MCF 10A (cell line): ENCODE measurements around the gene LHCGR. TPM values are rescaled to one million over a fixed set of nuclear protein-coding genes. Genes with fewer than 3 reads are reported as not detected.

ENCODE experiments used
- Bru-seq: library from RNA; stranded (reverse); fragments of 400-500 nt; gene quantifications from one replicate; lab custom pipeline; 2021; lab: Mats Ljungman, UMichigan
- BruChase-seq, 2 experiments: library from RNA; stranded (reverse); fragments of 400-500 nt; gene quantifications; one replicate each; lab custom pipeline; 2021; lab: Mats Ljungman, UMichigan
- BruUV-seq: library from RNA; stranded (reverse); fragments of 400-500 nt; replicated peaks from 2 replicates; lab custom pipeline; 2021; lab: Mats Ljungman, UMichigan
- CTCF ChIA-PET: fragments of 300-600 bp; sonication (Branson Sonifier 250); formaldehyde crosslinking; extraction: SDS; loops from one replicate; lab custom pipeline; 2021; ENCODE audit warnings: antibody characterized with exemption, inconsistent platforms; lab: Yijun Ruan, JAX
- POLR2A ChIA-PET: fragments of 300-600, 350-650 bp; sonication (Branson Sonifier 250); formaldehyde crosslinking; extraction: SDS; loops from one replicate; lab custom pipeline; 2020; ENCODE audit warnings: antibody characterized with exemption, inconsistent platforms; lab: Yijun Ruan, JAX
- DNase-seq: peaks from one replicate; pipeline ENCODE4 v3.0.0-alpha.2; 2018; ENCODE audit not compliant: unreplicated experiment
- H3K27ac Mint-ChIP-seq: one replicate; pipeline ENCODE4 v1.8.0; 2022; ENCODE audit warnings: mild to moderate bottlenecking, low read depth, mixed read lengths; ENCODE audit not compliant: unreplicated experiment
- H3K27me3 Mint-ChIP-seq: one replicate; pipeline ENCODE4 v1.8.0; 2022; ENCODE audit warnings: mixed read lengths; ENCODE audit not compliant: insufficient read depth, unreplicated experiment
- H3K36me3 Mint-ChIP-seq: one replicate; pipeline ENCODE4 v1.8.0; 2022; ENCODE audit warnings: mild to moderate bottlenecking, moderate library complexity, mixed read lengths; ENCODE audit not compliant: insufficient read depth, unreplicated experiment
- H3K4me1 Mint-ChIP-seq: one replicate; pipeline ENCODE4 v1.8.0; 2022; ENCODE audit warnings: mixed read lengths; ENCODE audit not compliant: insufficient read depth, unreplicated experiment
- H3K4me3 Mint-ChIP-seq: one replicate; pipeline ENCODE4 v1.8.0; 2022; ENCODE audit warnings: mild to moderate bottlenecking, moderate library complexity, mixed read lengths; ENCODE audit not compliant: unreplicated experiment
- H3K9me3 Mint-ChIP-seq: one replicate; pipeline ENCODE4 v1.8.0; 2022; ENCODE audit warnings: mixed read lengths; ENCODE audit not compliant: unreplicated experiment
- CTCF ChIP-seq: fragments of 200-600 bp; IDR thresholded peaks from one replicate; pipeline ENCODE4 v1.8.0; 2022; ENCODE audit warnings: antibody characterized with exemption, mild to moderate bottlenecking; ENCODE audit not compliant: unreplicated experiment
- intact Hi-C: fragments of 100-400 bp; cut with micrococcal nuclease; formaldehyde crosslinking; loops from 2 replicates; pipeline ENCODE4 v1.14.1; 2022
- long read RNA-seq: library from polyadenylated mRNA; stranded (forward); transcript quantifications from one replicate; pipeline ENCODE4 v2.0.0, GENCODE V29; 2022
- total RNA-seq: library from RNA; stranded (reverse); gene quantifications from 2 replicates; pipeline ENCODE4 v1.2.3, GENCODE V29; 2022

LHCGR gene
- not detected in 2 replicates for total RNA-seq
- not detected for Bru-seq, nascent RNA
- BruChase-seq, experiment 1, labeled RNA remaining after a 6-hour chase, result not detected
- not detected for BruChase-seq, experiment 2, labeled RNA remaining after a 2-hour chase
- long read RNA-seq, result 0 reads

GRCh38 chr2:48755473-48755872, at the start of gene LHCGR:
LHCGR (minus strand) TSS chr2:48755724; CDS start chr2:48755671, 53 bp downstream.
- H3K36me3 Mint-ChIP-seq, result peaks cover 7% of the 10 kb centered on the region

GRCh38 chr2:48799601-48800000, 44.1 kb upstream of the LHCGR start:
- POLR2A ChIA-PET, result no interaction called here
- Mint-ChIP-seq H3K27me3 (no peaks in the 10 kb centered on the region), H3K36me3 (no peaks in the 10 kb centered on the region), H3K4me3 (no peak overlapping the region), H3K27ac (no peak overlapping the region), H3K4me1 (peaks cover 5% of the 10 kb centered on the region), H3K9me3 (no peaks in the 10 kb centered on the region)
- intact Hi-C loops, result no loop called here
- TF ChIP-seq CTCF, result no peak
- CTCF ChIA-PET, result no interaction called here
- no TSS peak for BruUV-seq
- no peak for DNase-seq

More at GRCh38 chr2:48755473-48755872, at the start of gene LHCGR:
- BruUV-seq, result no TSS peak
- no peak for DNase-seq
- H3K4me1 Mint-ChIP-seq, result no peaks in the 10 kb centered on the region
- intact Hi-C loops, result no loop called here
- H3K27ac Mint-ChIP-seq, result no peak within 1 kb of the TSS
- ChIA-PET CTCF (no interaction called here), POLR2A (no interaction called here)
- H3K27me3 Mint-ChIP-seq, result no peaks in the 10 kb centered on the region
- H3K4me3 Mint-ChIP-seq, result no peak within 1 kb of the TSS
- TF ChIP-seq CTCF, result no peak
- H3K9me3 Mint-ChIP-seq, result no peaks in the 10 kb centered on the region

GRCh38 chr2:48795065-48795464, 39.5 kb upstream of the LHCGR start:
- CTCF ChIA-PET, result interaction anchor here (0.9 kb wide), 1 partner anchor 22 kb away, joined by 3 read pairs; no protein-coding TSS in a partner anchor
- no peak for DNase-seq
- H3K4me3 Mint-ChIP-seq, result no peak overlapping the region
- H3K27ac Mint-ChIP-seq, result peak overlapping the region; percentile 44
- H3K9me3 Mint-ChIP-seq, result no peaks in the 10 kb centered on the region
- H3K36me3 Mint-ChIP-seq, result no peaks in the 10 kb centered on the region
- BruUV-seq, result no TSS peak
- H3K4me1 Mint-ChIP-seq, result peaks cover 5% of the 10 kb centered on the region
- H3K27me3 Mint-ChIP-seq, result no peaks in the 10 kb centered on the region
- TF ChIP-seq CTCF, result no peak
- POLR2A ChIA-PET, result interaction anchor here (0.5 kb wide), 1 partner anchor 45 kb away, joined by 3 read pairs; no protein-coding TSS in a partner anchor
- intact Hi-C loops, result no loop called here

GRCh38 chr2:48793671-48794070, 38.1 kb upstream of the LHCGR start:
- Mint-ChIP-seq H3K27me3 (no peaks in the 10 kb centered on the region), H3K4me3 (no peak overlapping the region), H3K4me1 (peaks cover 5% of the 10 kb centered on the region), H3K9me3 (no peaks in the 10 kb centered on the region), H3K27ac (no peak overlapping the region), H3K36me3 (no peaks in the 10 kb centered on the region)
- ChIA-PET CTCF (no interaction called here), POLR2A (no interaction called here)
- BruUV-seq, result no TSS peak
- no peak for TF ChIP-seq CTCF
- no peak for DNase-seq
- intact Hi-C loops, result no loop called here
